ENCODE measurements around the gene MRGPRE. TPM values are rescaled to one million over a fixed set of nuclear protein-coding genes. Genes with fewer than 3 reads are reported as not detected.

The MRGPRE gene
- total RNA-seq, 4 donors from 2014 or later: 0.50 TPM; not detected in 3

DNA sequence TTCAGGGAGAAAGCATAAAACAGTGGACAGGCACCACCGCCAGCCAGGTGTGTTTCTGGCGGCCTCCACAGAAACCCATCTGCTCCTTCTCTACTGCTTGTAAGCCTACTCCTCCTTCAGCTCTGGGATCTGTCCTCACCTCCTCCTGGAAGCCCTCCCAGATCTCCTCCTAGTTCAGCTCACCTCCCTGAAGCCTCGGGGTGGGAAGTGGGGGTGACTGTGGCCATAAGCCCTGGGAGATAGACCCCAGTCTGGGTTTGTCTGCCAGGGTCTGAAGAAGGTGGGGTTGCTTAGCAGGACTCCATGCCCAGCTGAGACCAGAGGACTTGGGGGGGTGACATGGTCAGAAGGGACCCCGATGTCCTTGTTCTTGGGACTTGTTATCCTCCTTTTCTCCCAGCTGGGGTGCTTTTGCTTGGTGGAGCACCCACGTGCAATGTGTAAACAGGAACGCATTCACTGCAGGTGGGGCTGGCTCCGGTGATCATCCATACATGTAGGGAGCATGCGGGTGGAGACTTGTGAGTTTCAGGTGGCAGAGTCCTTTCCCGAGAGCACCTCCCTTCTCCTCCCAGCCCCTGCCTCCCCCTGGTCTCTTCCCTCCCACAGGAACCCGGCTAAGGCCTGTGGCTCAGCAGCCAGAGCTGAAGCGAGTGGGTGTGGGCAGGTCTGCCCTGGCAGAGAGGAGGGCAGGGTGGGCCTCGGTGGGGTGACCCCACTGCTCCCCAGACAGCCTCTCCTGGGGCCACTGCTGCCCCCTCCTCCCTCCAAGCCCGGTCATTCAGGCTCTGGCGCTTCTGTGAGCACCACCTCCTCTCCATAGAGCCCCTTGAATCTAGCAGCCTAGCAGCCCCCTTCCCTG lies 39.5 kb downstream of the MRGPRE start:
- WGBS, 2 donors: 64 to 82% methylated on average over 6 to 8 of the region's 14 CpGs
- no peak overlapping the region for H3K27ac ChIP-seq
- DNase-seq: no peak
- H3K4me3 ChIP-seq: no peak overlapping the region
- peaks cover 0 to 67% (median 0%) of the 10 kb centered on the region in 4 donors for H3K27me3 ChIP-seq
- intact Hi-C loops (cut with DNase I): no loop called here
- peaks cover 0 to 6% (median 0%) of the 10 kb centered on the region in 3 donors for H3K4me1 ChIP-seq
- no peaks in the 10 kb centered on the region for H3K36me3 ChIP-seq
- TF ChIP-seq POLR2A (IDR thresholded peaks at IDR 0.05): no peak
- TF ChIP-seq, protein P1, sequence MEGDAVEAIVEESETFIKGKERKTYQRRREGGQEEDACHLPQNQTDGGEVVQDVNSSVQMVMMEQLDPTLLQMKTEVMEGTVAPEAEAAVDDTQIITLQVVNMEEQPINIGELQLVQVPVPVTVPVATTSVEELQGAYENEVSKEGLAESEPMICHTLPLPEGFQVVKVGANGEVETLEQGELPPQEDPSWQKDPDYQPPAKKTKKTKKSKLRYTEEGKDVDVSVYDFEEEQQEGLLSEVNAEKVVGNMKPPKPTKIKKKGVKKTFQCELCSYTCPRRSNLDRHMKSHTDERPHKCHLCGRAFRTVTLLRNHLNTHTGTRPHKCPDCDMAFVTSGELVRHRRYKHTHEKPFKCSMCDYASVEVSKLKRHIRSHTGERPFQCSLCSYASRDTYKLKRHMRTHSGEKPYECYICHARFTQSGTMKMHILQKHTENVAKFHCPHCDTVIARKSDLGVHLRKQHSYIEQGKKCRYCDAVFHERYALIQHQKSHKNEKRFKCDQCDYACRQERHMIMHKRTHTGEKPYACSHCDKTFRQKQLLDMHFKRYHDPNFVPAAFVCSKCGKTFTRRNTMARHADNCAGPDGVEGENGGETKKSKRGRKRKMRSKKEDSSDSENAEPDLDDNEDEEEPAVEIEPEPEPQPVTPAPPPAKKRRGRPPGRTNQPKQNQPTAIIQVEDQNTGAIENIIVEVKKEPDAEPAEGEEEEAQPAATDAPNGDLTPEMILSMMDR (IDR thresholded peaks at IDR 0.05): no peak
- H3K9me3 ChIP-seq: no peaks in the 10 kb centered on the region

DNA sequence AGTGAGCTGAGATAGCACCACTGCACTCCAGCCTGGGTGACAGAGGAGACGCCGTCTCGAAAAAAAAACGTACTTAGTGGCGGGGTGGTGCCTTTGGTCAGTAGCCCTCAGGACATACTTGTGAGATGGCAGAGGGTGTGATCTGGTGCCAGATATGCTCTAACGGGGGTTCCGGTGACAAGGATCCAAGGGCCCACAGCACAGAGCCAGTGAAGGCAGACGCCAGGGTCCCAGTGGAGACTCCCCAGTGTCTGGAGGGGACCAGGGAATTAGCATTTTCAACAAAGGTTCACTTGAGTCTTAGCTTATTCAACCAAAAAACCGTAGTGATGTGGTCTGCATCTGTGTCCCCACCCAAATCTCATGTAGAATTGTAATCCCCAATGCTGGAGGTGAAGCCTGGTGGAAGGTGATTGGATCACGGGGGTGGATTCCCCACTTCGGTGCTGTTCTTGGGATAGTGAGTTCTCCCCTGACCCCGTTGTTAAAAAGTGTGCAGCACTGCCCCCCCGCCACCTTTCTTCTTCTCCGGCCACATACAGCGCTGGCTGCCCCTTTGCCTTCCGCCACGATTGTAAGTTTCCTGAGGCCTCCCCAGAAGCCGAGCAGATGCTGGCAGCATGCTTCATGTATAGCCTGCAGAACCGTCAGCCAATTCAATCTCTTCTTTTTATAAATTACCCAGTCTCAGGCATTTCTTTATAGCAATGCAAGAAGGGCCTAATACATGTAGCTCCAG lies 40.5 kb downstream of the MRGPRE start:
- H3K27me3 ChIP-seq: peaks cover 0 to 61% (median 0%) of the 10 kb centered on the region in 4 donors
- 86 to 88% methylated on average over 12 to 18 of the region's 19 CpGs for WGBS, 2 donors
- intact Hi-C loops (cut with DNase I): no loop called here
- no peaks in the 10 kb centered on the region for H3K36me3 ChIP-seq
- peaks cover 0 to 6% (median 0%) of the 10 kb centered on the region in 3 donors for H3K4me1 ChIP-seq
- TF ChIP-seq, protein P1 (IDR thresholded peaks at IDR 0.05): no peak
- TF ChIP-seq POLR2A (IDR thresholded peaks at IDR 0.05): no peak
- no peaks in the 10 kb centered on the region for H3K9me3 ChIP-seq
- no peak overlapping the region for H3K4me3 ChIP-seq
- H3K27ac ChIP-seq: no peak overlapping the region
- DNase-seq: no peak

DNA sequence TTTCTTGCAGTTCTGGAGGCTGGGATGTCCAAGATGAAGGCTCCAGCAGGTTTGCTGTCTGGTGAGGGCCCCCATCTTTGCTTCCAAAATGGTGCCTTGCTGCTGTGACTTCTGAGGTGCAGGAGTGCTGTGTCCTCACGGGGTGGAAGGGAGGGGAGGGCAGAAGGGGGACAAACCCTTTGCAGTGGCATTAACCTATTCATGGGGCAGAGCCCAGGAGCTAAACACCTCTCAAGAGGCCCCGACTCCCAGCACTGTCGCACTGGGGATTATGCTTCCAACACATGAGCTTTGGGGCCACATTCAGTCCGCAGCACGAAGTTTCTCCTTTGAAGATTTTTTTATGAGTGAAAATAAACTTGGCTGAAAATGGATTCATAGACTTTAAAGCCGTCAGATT lies 41.6 kb downstream of the MRGPRE start:
- WGBS, 2 donors: 73 to 76% methylated on average over 4 to 5 of the region's 6 CpGs
- Histone ChIP-seq H3K9me3 (no peaks in the 10 kb centered on the region), H3K4me1 (no peaks in the 10 kb centered on the region), H3K4me3 (no peak overlapping the region), H3K36me3 (no peaks in the 10 kb centered on the region), H3K27ac (no peak overlapping the region), H3K27me3 (peaks cover 0 to 56% (median 0%) of the 10 kb centered on the region in 4 donors)
- intact Hi-C loops (cut with DNase I): no loop called here
- no peak for DNase-seq
- TF ChIP-seq POLR2A (IDR thresholded peaks at IDR 0.05): no peak
- TF ChIP-seq, protein P1 (IDR thresholded peaks at IDR 0.05): no peak

DNA sequence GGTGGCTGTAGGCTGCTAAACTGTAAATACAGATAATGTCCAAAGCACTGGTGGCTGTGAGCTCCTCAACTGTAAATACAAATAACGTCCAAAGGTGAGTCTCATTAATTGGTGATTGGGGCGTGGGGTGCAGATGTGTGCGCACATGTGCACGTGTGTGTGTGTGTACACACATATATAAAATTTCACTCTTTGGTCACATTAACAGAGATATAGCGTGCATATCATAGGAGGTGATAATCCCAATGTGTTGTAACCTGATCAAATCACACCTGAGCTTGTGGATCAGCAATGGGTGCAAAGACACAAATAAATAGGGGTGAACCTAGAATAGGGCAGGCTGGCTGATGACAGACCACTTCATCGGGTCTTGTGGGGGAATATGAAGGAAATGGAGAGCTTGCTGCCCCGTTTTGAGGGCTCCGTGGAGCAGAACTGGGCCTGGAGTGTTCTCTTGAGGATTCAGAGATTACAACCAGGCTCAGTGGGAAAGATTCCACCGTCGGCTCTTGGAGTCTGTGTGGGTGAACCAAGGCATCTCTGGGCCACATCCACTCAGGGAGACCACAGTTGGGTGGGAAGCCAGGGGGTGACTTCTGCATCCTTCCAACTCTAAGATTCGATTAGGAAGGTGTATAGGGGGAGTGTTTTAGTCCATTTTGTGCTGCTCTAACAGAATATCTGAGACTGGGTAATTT lies 42.2 kb downstream of the MRGPRE start:
- WGBS, 2 donors: 80 to 83% methylated on average over 10 to 11 of the region's 11 CpGs
- intact Hi-C loops (cut with DNase I): no loop called here
- DNase-seq: no peak

More for the DNA sequence above, 42.2 kb downstream of the MRGPRE start:
- no peak overlapping the region for H3K4me3 ChIP-seq
- H3K27me3 ChIP-seq: peaks cover 0 to 54% (median 0%) of the 10 kb centered on the region in 4 donors
- no peaks in the 10 kb centered on the region for H3K36me3 ChIP-seq
- no peak overlapping the region for H3K27ac ChIP-seq
- H3K4me1 ChIP-seq: no peaks in the 10 kb centered on the region
- no peaks in the 10 kb centered on the region for H3K9me3 ChIP-seq
- TF ChIP-seq, protein P1 (IDR thresholded peaks at IDR 0.05): no peak
- no peak for TF ChIP-seq POLR2A (IDR thresholded peaks at IDR 0.05)

Data from esophagus squamous epithelium (tissue), 5 donors.